K562 (cell line): ENCODE data around the gene NMS. TPM values are rescaled to one million over a fixed set of nuclear protein-coding genes. Genes with fewer than 3 reads are reported as not detected.

ENCODE experiments used
- BRF2 ChIP-seq: IDR thresholded peaks from 3 replicates; pipeline ENCODE4 v1.6.1; 2011; ENCODE audit warnings: borderline replicate concordance, mild to moderate bottlenecking; ENCODE audit not compliant: insufficient read length, insufficient read depth
- ELF4 ChIP-seq: fragments of 450-650 bp; formaldehyde crosslinking; IDR thresholded peaks from 2 replicates; pipeline ENCODE4 v1.4.0; 2022; ENCODE audit warnings: missing genetic modification characterization
- GATAD2B ChIP-seq: fragments of 450-650 bp; IDR thresholded peaks from 2 replicates; pipeline ENCODE4 v1.6.1; 2017; ENCODE audit warnings: mild to moderate bottlenecking, borderline replicate concordance
- LARP7 ChIP-seq: fragments of 450-650 bp; IDR thresholded peaks from 2 replicates; pipeline ENCODE4 v1.6.1; 2016
- RAD21 ChIP-seq, 2 experiments: fragments of 250-450 bp in 1 of 2; fragments of 450-650 bp in 1 of 2; sonication (Bioruptor Pico) in 1 of 2; formaldehyde crosslinking in 1 of 2; IDR thresholded peaks in 1 of 2; conservative IDR thresholded peaks in 1 of 2; 2 replicates each; pipeline versions ENCODE4 v1.4.0 to v1.8.0; 2020 to 2022; ENCODE audit warnings: mild to moderate bottlenecking in 2 of 2, moderate library complexity in 1 of 2
- RCOR1 ChIP-seq, 2 experiments: IDR thresholded peaks; 2 replicates each; pipeline ENCODE4 v1.6.1; 2012; ENCODE audit warnings: low read depth in 2 of 2, low read length in 2 of 2, borderline replicate concordance in 1 of 2, improper control_type of control experiment in 1 of 2
- polyA plus RNA-seq, 8 experiments: library from polyadenylated mRNA; depleted of rRNA in 4 of 8; stranded (reverse) in 5 of 8; unstranded in 3 of 8; fragments of >200 nt; fragmentation: Nextera tagmentation in 2 of 8; fragmentation: Illumina TruSeq in 1 of 8; extraction: Ambion mirVana in 2 of 8; extraction: Trizol in 1 of 8; gene quantifications; 2 replicates each; pipeline versions ENCODE4 v1.2.1 to v1.2.3, GENCODE V29; 2011 to 2014; ENCODE audit warnings: inconsistent platforms in 1 of 8, missing spikeins in 1 of 8
- total RNA-seq, 7 experiments: library from RNA; depleted of rRNA in 6 of 7; stranded (reverse); fragments of >200 nt in 6 of 7; fragmentation: Illumina TruSeq in 2 of 7; extraction: Trizol in 2 of 7; gene quantifications; 2 replicates each; pipeline versions ENCODE4 v1.2.1 to v1.2.3, GENCODE V29; 2011 to 2021; ENCODE audit warnings: low replicate concordance in 1 of 7
- TF ChIP-seq, protein P1 (sequence below): fragments of 200-800 bp; sonication (Bioruptor generic); IDR thresholded peaks from 2 replicates; pipeline ENCODE4 v1.6.1; 2016; ENCODE audit warnings: missing genetic modification characterization, missing compliant biosample characterization
- TF ChIP-seq, protein P2 (sequence below): fragments of 450-650 bp; IDR thresholded peaks from 2 replicates; pipeline ENCODE4 v1.6.1; 2018; ENCODE audit not compliant: partially characterized antibody

The NMS gene
- total and polyA plus RNA-seq, 9 of the 15 experiments (the other 6 are each of a cell fraction or from before 2014, with no cell fraction given), result not detected

GRCh38 chr2:100513650-100514049, 43.4 kb downstream of the NMS start (continued):
- peak in 1 of 2 experiments; percentile 90; a peak in 3 of 4 replicates for TF ChIP-seq RCOR1 (IDR thresholded peaks at IDR 0.05; ENCODE audit: borderline replicate concordance in 1 of 2, low read depth in 2 of 2, low read length in 2 of 2)
- TF ChIP-seq, protein P1, sequence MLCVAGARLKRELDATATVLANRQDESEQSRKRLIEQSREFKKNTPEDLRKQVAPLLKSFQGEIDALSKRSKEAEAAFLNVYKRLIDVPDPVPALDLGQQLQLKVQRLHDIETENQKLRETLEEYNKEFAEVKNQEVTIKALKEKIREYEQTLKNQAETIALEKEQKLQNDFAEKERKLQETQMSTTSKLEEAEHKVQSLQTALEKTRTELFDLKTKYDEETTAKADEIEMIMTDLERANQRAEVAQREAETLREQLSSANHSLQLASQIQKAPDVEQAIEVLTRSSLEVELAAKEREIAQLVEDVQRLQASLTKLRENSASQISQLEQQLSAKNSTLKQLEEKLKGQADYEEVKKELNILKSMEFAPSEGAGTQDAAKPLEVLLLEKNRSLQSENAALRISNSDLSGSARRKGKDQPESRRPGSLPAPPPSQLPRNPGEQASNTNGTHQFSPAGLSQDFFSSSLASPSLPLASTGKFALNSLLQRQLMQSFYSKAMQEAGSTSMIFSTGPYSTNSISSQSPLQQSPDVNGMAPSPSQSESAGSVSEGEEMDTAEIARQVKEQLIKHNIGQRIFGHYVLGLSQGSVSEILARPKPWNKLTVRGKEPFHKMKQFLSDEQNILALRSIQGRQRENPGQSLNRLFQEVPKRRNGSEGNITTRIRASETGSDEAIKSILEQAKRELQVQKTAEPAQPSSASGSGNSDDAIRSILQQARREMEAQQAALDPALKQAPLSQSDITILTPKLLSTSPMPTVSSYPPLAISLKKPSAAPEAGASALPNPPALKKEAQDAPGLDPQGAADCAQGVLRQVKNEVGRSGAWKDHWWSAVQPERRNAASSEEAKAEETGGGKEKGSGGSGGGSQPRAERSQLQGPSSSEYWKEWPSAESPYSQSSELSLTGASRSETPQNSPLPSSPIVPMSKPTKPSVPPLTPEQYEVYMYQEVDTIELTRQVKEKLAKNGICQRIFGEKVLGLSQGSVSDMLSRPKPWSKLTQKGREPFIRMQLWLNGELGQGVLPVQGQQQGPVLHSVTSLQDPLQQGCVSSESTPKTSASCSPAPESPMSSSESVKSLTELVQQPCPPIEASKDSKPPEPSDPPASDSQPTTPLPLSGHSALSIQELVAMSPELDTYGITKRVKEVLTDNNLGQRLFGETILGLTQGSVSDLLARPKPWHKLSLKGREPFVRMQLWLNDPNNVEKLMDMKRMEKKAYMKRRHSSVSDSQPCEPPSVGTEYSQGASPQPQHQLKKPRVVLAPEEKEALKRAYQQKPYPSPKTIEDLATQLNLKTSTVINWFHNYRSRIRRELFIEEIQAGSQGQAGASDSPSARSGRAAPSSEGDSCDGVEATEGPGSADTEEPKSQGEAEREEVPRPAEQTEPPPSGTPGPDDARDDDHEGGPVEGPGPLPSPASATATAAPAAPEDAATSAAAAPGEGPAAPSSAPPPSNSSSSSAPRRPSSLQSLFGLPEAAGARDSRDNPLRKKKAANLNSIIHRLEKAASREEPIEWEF (CRISPR knock-in tag), result no peak
- peak; percentile 53; the same call in 1 of the 2 replicates for TF ChIP-seq GATAD2B
- TF ChIP-seq, protein P2, sequence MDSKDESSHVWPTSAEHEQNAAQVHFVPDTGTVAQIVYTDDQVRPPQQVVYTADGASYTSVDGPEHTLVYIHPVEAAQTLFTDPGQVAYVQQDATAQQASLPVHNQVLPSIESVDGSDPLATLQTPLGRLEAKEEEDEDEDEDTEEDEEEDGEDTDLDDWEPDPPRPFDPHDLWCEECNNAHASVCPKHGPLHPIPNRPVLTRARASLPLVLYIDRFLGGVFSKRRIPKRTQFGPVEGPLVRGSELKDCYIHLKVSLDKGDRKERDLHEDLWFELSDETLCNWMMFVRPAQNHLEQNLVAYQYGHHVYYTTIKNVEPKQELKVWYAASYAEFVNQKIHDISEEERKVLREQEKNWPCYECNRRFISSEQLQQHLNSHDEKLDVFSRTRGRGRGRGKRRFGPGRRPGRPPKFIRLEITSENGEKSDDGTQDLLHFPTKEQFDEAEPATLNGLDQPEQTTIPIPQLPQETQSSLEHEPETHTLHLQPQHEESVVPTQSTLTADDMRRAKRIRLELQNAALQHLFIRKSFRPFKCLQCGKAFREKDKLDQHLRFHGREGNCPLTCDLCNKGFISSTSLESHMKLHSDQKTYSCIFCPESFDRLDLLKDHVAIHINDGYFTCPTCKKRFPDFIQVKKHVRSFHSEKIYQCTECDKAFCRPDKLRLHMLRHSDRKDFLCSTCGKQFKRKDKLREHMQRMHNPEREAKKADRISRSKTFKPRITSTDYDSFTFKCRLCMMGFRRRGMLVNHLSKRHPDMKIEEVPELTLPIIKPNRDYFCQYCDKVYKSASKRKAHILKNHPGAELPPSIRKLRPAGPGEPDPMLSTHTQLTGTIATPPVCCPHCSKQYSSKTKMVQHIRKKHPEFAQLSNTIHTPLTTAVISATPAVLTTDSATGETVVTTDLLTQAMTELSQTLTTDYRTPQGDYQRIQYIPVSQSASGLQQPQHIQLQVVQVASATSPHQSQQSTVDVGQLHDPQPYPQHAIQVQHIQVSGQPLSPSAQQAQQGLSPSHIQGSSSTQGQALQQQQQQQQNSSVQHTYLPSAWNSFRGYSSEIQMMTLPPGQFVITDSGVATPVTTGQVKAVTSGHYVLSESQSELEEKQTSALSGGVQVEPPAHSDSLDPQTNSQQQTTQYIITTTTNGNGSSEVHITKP, result no peak
- 0 out of 2 replicates have a peak, but pooled peaks have one; percentile 4 for TF ChIP-seq ELF4 (CRISPR knock-in tag)
- TF ChIP-seq RAD21 (CRISPR knock-in tag; conservative IDR thresholded peaks at IDR 0.05 in 1 of 2, IDR thresholded peaks at IDR 0.05 in 1 of 2), result no peak
- TF ChIP-seq BRF2, result no peak
- no peak for TF ChIP-seq LARP7
